SJCRH30 (cell line): ENCODE data around the gene AKNA. TPM values are rescaled to one million over a fixed set of nuclear protein-coding genes. Genes with fewer than 3 reads are reported as not detected.
A peak's percentile ranks its signal among the peaks of the same experiment; 100 is the strongest.

ENCODE experiments used
- DNase-seq, 2 experiments: peaks; one replicate each; pipeline ENCODE4 v3.0.0-alpha.2; 2015 to 2020
- H3K27ac ChIP-seq: fragments of 250-450 bp; sonication (Bioruptor Pico); 2 replicates; pipeline ENCODE4 v1.5.1; 2020; ENCODE audit warnings: mild to moderate bottlenecking, moderate library complexity
- H3K27me3 ChIP-seq: fragments of 250-450 bp; sonication (Bioruptor Pico); 2 replicates; pipeline ENCODE4 v1.5.1; 2020; ENCODE audit warnings: mild to moderate bottlenecking, moderate library complexity
- H3K36me3 ChIP-seq: fragments of 250-450 bp; sonication (Bioruptor Pico); 2 replicates; pipeline ENCODE4 v1.5.1; 2020; ENCODE audit warnings: mild to moderate bottlenecking, moderate library complexity
- H3K4me1 ChIP-seq: fragments of 250-450 bp; sonication (Bioruptor Pico); 2 replicates; pipeline ENCODE4 v1.5.1; 2020; ENCODE audit warnings: mild to moderate bottlenecking, moderate library complexity
- H3K4me3 ChIP-seq: fragments of 250-450 bp; sonication (Bioruptor Pico); 2 replicates; pipeline ENCODE4 v1.5.1; 2020; ENCODE audit warnings: mild to moderate bottlenecking, moderate library complexity
- H3K9me3 ChIP-seq: fragments of 250-450 bp; sonication (Bioruptor Pico); replicated peaks from 2 replicates; pipeline ENCODE4 v1.5.1; 2020; ENCODE audit warnings: mild to moderate bottlenecking, moderate library complexity
- total RNA-seq: library from RNA; depleted of rRNA; stranded (reverse); fragments of >200 nt; shearing (Covaris generic); gene quantifications from 2 replicates; pipeline ENCODE4 v1.2.3, GENCODE V29; 2014; rRNA removed

The AKNA gene
- total RNA-seq, 1 experiment from 2014 or later, result 3.1 TPM

- Histone ChIP-seq H3K36me3 (peaks cover 19% of the 10 kb centered on the region), H3K4me1 (peaks cover 13% of the 10 kb centered on the region)
- DNase-seq, result no peak
These were observed 98.7 kb downstream of the AKNA start for GRCh38 chr9:114289106-114289505.

GRCh38 chr9:114288193-114289091, 99.3 kb downstream of the AKNA start:
- H3K36me3 ChIP-seq, result peaks cover 19% of the 10 kb centered on the region
- H3K4me1 ChIP-seq, result peaks cover 13% of the 10 kb centered on the region
- H3K27me3 ChIP-seq, result no peaks in the 10 kb centered on the region
- H3K4me3 ChIP-seq, result no peak overlapping the region
- no peaks in the 10 kb centered on the region for H3K9me3 ChIP-seq
- peak; percentile 58 to 61 for DNase-seq
- peak overlapping the region; percentile 27; the same call in 1 of the 2 replicates for H3K27ac ChIP-seq

More at GRCh38 chr9:114289106-114289505, 98.7 kb downstream of the AKNA start:
- no peak overlapping the region for H3K4me3 ChIP-seq
- no peaks in the 10 kb centered on the region for H3K9me3 ChIP-seq
- H3K27ac ChIP-seq, result no peak overlapping the region
- no peaks in the 10 kb centered on the region for H3K27me3 ChIP-seq

GRCh38 chr9:114287763-114288192, 100.0 kb downstream of the AKNA start:
- no peaks in the 10 kb centered on the region for H3K27me3 ChIP-seq
- H3K4me3 ChIP-seq, result no peak overlapping the region
- no peak for DNase-seq
- H3K4me1 ChIP-seq, result peaks cover 15% of the 10 kb centered on the region
- peak overlapping the region; percentile 27; the same call in 1 of the 2 replicates for H3K27ac ChIP-seq
- H3K9me3 ChIP-seq, result no peaks in the 10 kb centered on the region
- H3K36me3 ChIP-seq, result peaks cover 14% of the 10 kb centered on the region

GRCh38 chr9:114287001-114287762, 100.6 kb downstream of the AKNA start:
- Histone ChIP-seq H3K4me1 (peaks cover 18% of the 10 kb centered on the region), H3K9me3 (no peaks in the 10 kb centered on the region), H3K27ac (peak overlapping the region; percentile 27; the same call in 1 of the 2 replicates), H3K4me3 (no peak overlapping the region), H3K36me3 (peaks cover 9% of the 10 kb centered on the region; the same call in 1 of the 2 replicates), H3K27me3 (no peaks in the 10 kb centered on the region)
- no peak for DNase-seq

- Histone ChIP-seq H3K4me3 (no peak overlapping the region), H3K27me3 (no peaks in the 10 kb centered on the region), H3K36me3 (peaks cover 9% of the 10 kb centered on the region; the same call in 1 of the 2 replicates), H3K4me1 (peaks cover 27% of the 10 kb centered on the region), H3K27ac (no peak overlapping the region), H3K9me3 (no peaks in the 10 kb centered on the region)
- DNase-seq, result no peak
These were observed 101.6 kb downstream of the AKNA start for GRCh38 chr9:114286146-114286679.

- DNase-seq, result peak; percentile 34 to 50
- no peaks in the 10 kb centered on the region for H3K9me3 ChIP-seq
- no peak overlapping the region for H3K27ac ChIP-seq
- H3K4me3 ChIP-seq, result no peak overlapping the region
- H3K4me1 ChIP-seq, result peaks cover 31% of the 10 kb centered on the region
- H3K27me3 ChIP-seq, result no peaks in the 10 kb centered on the region
- H3K36me3 ChIP-seq, result peaks cover 6% of the 10 kb centered on the region; the same call in 1 of the 2 replicates
These were observed 102.5 kb downstream of the AKNA start for GRCh38 chr9:114285166-114285867.

- Histone ChIP-seq H3K27me3 (no peaks in the 10 kb centered on the region), H3K4me1 (peaks cover 31% of the 10 kb centered on the region), H3K27ac (no peak overlapping the region), H3K9me3 (no peaks in the 10 kb centered on the region), H3K36me3 (peaks cover 6% of the 10 kb centered on the region; the same call in 1 of the 2 replicates), H3K4me3 (no peak overlapping the region)
- no peak for DNase-seq
These were observed 103.3 kb downstream of the AKNA start for GRCh38 chr9:114284316-114285060.

Other genes starting within 250 kb of the AKNA start
- gene COL27A1, start 232.4 kb downstream of the AKNA start, total RNA-seq, result 13.0 and 18.6 TPM in 2 replicates
- gene ORM1, start 64.9 kb downstream of the AKNA start, total RNA-seq, result not detected in 2 replicates
- gene ORM2, start 58.1 kb downstream of the AKNA start, total RNA-seq, result not detected in 2 replicates
- gene WHRN, start 117.5 kb upstream of the AKNA start, total RNA-seq, result 2.5 and 3.1 TPM in 2 replicates
- 125 and 128 TPM in 2 replicates for gene ATP6V1G1, start 199.8 kb upstream of the AKNA start, total RNA-seq
- 9.8 and 10.2 TPM in 2 replicates for gene TMEM268, start 223.3 kb upstream of the AKNA start, total RNA-seq